HT1080 (cell line): ENCODE results near the gene WFDC1. TPM values are rescaled to one million over a fixed set of nuclear protein-coding genes. Genes with fewer than 3 reads are reported as not detected.
A peak's percentile ranks its signal among the peaks of the same experiment; 100 is the strongest.

ENCODE experiments used
- DNase-seq: peaks from one replicate; pipeline ENCODE4 v3.0.0-alpha.2; 2015; ENCODE audit warnings: low read depth
- polyA plus RNA-seq, 2 experiments: library from polyadenylated mRNA; depleted of rRNA; stranded (reverse); fragments of >200 nt; gene quantifications; 2 replicates each; pipeline ENCODE4 v1.2.3, GENCODE V29; 2015
- total RNA-seq: library from RNA; depleted of rRNA; stranded (reverse); fragments of >200 nt; shearing (Covaris generic); gene quantifications from 2 replicates; pipeline ENCODE4 v1.2.3, GENCODE V29; 2014; rRNA removed

WFDC1 gene, protein sequence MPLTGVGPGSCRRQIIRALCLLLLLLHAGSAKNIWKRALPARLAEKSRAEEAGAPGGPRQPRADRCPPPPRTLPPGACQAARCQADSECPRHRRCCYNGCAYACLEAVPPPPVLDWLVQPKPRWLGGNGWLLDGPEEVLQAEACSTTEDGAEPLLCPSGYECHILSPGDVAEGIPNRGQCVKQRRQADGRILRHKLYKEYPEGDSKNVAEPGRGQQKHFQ
- total RNA-seq: 0.37 TPM in 1 of 2 replicates, not detected in the other
- polyA plus RNA-seq (2015; cell fraction: cytosol; rRNA removed): not detected in 2 replicates
- polyA plus RNA-seq (2015; cell fraction: nucleus; rRNA removed): not detected in 2 replicates

DNA sequence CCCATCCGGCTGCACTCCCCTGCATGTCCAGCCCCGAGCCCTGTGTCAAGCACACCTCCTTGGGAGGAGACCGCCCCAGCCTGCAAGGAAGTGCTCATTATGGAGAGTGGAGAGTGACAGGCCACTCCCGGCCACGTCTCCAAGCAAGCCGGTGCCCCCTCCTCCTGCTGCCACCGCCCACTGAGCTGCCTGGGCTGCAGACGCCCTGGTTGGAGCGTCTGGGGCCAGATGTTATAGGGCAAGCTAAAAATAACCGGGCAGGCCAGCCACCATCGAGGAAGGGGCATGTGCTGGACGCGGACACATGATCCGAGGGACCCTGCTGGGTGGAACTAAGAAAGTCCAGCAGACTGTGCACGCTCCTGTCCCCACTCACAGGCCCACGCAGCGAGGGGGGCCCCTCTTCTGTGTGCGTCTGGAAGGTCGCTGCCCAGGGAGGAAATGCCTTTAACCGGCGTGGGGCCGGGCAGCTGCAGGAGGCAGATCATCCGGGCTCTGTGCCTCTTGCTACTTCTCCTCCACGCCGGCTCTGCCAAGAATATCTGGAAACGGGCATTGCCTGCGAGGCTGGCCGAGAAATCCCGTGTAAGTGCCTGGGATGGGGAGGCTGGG, at the start of gene WFDC1:
TSS of gene WFDC1 (plus strand) at position 348 of the 612 bp plus-strand sequence. CDS start at position 442, 94 bp downstream.
- DNase-seq: no peak

GRCh38 chr16:84245956-84246678, 48.6 kb upstream of the WFDC1 start:
- DNase-seq: no peak

GRCh38 chr16:84246679-84247077, 48.0 kb upstream of the WFDC1 start:
- DNase-seq: no peak

DNA sequence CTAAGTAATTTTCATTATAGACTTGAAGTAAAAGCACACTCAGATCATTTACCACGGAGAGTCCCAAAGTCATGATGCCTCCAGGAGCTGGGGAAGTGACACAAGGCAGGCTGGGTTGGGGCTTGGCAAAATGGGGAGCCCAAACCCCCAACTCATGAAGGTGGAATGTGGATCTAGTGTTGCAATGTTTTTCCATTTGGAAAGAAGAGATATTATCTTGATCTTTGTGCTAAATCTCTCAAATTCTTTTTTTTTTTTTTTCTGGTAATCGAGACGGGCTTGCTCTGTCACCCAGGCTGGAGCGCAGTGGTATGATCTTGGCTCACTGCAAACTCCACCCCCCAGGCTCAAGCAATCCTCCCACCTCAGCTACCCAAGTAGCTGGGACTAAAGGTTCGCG, 47.3 kb upstream of the WFDC1 start:
- no peak for DNase-seq

- peak; percentile 36 for DNase-seq
Measured at GRCh38 chr16:84247844-84248243, 46.8 kb upstream of the WFDC1 start.

GRCh38 chr16:84252184-84252583, 42.5 kb upstream of the WFDC1 start:
- DNase-seq: no peak

DNA sequence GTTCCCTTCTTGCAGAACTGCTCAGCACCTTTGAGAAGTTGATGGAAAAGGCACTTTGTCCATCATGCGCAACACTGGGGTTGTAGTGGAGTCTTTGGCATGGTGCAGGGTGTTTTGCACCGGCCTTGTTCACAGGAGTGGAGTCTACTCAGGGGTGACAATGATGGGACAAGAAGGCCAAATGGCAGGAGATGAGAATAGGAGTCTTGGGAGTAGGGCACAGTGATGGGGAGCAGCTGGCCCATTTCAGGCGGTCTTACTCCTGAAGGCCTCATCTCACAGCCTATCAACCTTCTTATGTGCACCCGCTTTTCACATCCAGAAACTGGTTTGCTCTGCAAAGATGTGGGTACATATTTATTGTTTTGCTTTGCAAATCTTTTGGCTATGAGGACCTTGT, 41.5 kb upstream of the WFDC1 start:
- no peak for DNase-seq

DNA sequence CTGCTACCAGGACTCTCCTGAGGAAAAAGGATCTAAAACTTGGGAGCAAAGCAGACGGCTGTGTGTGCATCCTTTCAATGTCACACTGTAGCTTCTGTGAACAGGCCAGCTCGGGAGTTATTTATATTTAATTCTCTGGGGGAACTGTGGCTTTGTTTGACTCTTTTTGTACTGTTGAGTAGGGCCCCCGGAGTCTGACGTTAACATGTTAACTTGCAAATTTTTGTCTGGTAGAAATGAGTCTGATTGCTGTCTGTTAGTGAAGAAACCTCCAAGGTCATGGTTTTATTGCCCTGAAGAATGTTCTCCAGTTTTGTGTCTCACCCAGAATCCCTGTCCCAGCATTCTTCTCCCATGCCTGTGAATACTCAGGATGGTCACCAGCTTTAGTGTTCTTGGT, 40.6 kb upstream of the WFDC1 start:
- DNase-seq: no peak

- DNase-seq: no peak
Measured at GRCh38 chr16:84255050-84255810, 39.4 kb upstream of the WFDC1 start.

- DNase-seq: no peak
Measured at GRCh38 chr16:84258266-84258665, 36.4 kb upstream of the WFDC1 start.

- no peak for DNase-seq
Measured at GRCh38 chr16:84259691-84260090, 35.0 kb upstream of the WFDC1 start.

DNA sequence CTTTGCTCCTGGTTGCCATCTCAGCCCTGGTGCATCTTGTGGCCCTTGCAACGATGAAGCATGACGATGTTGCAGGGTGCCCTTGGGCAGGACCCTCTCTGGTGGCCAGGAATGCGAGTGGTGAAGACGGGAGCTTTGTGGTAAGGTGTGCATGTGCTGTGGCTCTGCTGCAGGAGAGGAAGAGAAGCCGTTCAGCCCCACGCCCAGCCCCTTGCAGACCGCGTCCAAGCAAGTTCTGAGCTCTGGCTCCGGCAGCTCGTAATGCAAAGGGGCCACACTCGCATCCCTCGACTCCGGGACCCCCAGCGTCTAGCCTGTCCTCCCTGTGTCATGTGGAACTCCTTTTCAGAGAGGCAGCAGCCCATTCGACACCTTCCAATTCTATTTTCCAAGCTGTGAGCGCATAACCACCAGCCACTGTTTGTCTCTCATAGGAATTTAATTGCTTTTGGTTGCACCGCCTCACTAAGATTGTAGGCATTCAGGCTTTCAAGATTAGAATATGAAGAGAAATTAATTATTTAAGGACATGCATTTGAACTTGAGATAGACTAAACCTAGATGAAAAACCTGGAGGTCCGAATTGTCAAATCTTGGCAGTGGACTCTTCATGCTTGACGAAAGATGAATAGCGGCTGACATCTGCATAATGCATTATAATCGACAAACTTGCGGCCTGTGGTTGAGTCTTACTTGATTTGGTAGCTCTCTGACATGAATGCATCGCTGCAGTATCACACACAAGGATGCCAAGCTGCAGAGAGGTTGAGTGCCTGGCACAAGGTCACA, 33.7 kb upstream of the WFDC1 start:
- DNase-seq: no peak

DNA sequence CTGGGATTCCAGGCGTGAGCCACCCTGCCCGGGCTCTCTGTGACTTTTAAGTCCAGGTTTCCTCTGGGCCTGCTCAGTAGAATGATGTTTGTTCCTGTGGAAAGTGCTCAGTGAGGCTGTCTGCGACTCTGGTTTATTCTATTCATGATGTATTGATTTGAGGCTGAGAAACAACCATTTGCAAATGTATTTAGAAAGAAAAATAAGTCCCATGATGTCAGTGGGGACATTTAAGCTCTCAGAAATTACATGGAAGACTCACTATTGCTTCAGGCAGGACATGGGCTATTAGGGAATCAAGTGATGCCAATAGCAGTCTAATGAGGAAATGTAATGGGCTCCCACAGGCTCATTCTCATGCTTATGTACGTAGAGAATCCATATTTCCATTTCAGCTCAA, 32.6 kb upstream of the WFDC1 start:
- no peak for DNase-seq

GRCh38 chr16:84262939-84263338, 31.7 kb upstream of the WFDC1 start:
- DNase-seq: no peak

DNA sequence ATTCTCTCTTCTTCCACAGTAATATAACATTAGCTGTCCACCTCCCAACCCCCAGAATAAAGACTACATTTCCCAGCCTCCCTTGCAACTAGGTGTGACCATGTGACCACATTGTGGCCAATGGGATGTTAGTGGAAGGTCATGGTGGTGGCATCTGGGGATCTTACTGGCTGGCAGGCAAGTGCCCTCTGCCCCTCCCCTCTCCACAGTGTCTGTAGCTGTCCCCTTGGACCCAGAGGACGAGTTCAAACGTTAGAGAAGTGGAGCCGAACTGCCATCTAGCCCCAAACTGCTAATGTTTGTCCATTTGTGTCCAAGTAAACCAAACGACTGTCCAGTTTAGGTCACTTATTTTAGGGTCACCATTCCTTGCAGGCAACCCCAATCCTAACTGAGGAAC, 28.2 kb upstream of the WFDC1 start:
- DNase-seq: peak; percentile 71

DNA sequence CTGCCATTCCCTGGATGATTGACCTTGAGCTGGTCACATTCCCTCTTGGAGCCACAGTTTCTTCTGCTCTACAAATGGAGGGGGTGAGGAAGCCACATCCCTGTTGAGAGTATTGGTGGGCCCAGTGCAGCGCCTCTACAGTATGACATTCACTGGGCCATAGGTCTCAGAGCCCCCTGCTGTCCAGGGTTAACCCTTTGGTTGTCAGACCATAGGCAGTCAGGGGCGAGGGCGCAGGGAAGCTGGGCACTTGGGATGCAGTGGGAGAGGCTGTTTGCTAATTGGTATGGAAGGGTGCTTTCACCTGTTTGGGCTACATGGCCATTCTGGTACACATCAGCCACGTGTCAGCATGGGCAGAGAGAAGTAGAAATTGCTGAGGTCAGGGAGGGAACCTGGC, 27.3 kb upstream of the WFDC1 start:
- no peak for DNase-seq

GRCh38 chr16:84268291-84269040, 26.2 kb upstream of the WFDC1 start:
- no peak for DNase-seq

GRCh38 chr16:84270071-84270470, 24.6 kb upstream of the WFDC1 start:
- DNase-seq: no peak

GRCh38 chr16:84270531-84270930, 24.1 kb upstream of the WFDC1 start:
- no peak for DNase-seq

GRCh38 chr16:84271037-84271436, 23.6 kb upstream of the WFDC1 start:
- DNase-seq: no peak
